H1 (cell line): Measurements from ENCODE around the gene TEX2. TPM values are rescaled to one million over a fixed set of nuclear protein-coding genes. Genes with fewer than 3 reads are reported as not detected.

ENCODE experiments used
- CHD1 ChIP-seq: IDR thresholded peaks from 2 replicates; pipeline ENCODE4 v1.6.1; 2012; ENCODE audit warnings: low read depth, low read length, improper control_type of control experiment
- CHD7 ChIP-seq: fragments of 300-600 bp; sonication (generic); IDR thresholded peaks from 2 replicates; pipeline ENCODE4 v1.7.1; 2012; ENCODE audit warnings: low read length, moderate library complexity, mild to moderate bottlenecking, inconsistent platforms; ENCODE audit not compliant: insufficient replicate concordance
- HDAC6 ChIP-seq: IDR thresholded peaks from one replicate; pipeline ENCODE4 v1.7.1; 2012; ENCODE audit warnings: low read depth, mild to moderate bottlenecking, inconsistent platforms, low read length, moderate library complexity
- JUND ChIP-seq: IDR thresholded peaks from 2 replicates; pipeline ENCODE4 v1.6.1; 2011; ENCODE audit warnings: mild to moderate bottlenecking, improper control_type of control experiment, low read length
- KDM4A ChIP-seq: IDR thresholded peaks from one replicate; pipeline ENCODE4 v1.7.1; 2012; ENCODE audit warnings: low read depth, mild to moderate bottlenecking, moderate library complexity, low read length, inconsistent platforms; ENCODE audit not compliant: severe bottlenecking
- NRF1 ChIP-seq: IDR thresholded peaks from 2 replicates; pipeline ENCODE4 v1.6.1; 2011; ENCODE audit warnings: mild to moderate bottlenecking, low read depth, low read length, improper control_type of control experiment
- POU5F1 ChIP-seq: IDR thresholded peaks from 2 replicates; pipeline ENCODE4 v1.6.1; 2011; ENCODE audit warnings: low read depth, mild to moderate bottlenecking, low read length, moderate library complexity
- SAP30 ChIP-seq: fragments of 300-600 bp; sonication (generic); IDR thresholded peaks from 2 replicates; pipeline ENCODE4 v1.7.1; 2012; ENCODE audit warnings: low read length, moderate library complexity, mild to moderate bottlenecking, inconsistent platforms; ENCODE audit not compliant: insufficient read depth, insufficient replicate concordance
- SIRT6 ChIP-seq: IDR thresholded peaks from one replicate; pipeline ENCODE4 v1.7.1; 2012; ENCODE audit warnings: low read length, inconsistent platforms
- SIX5 ChIP-seq: IDR thresholded peaks from 2 replicates; pipeline ENCODE4 v1.6.1; 2011; ENCODE audit warnings: mild to moderate bottlenecking, low read depth, low read length
- SP1 ChIP-seq: IDR thresholded peaks from 2 replicates; pipeline ENCODE4 v1.6.1; 2011; ENCODE audit warnings: low read depth, low read length
- polyA plus RNA-seq, 7 experiments: library from polyadenylated mRNA; depleted of rRNA in 3 of 7; stranded (reverse) in 5 of 7; unstranded in 2 of 7; fragments of >200 nt in 5 of 7; fragments of 200-250 nt in 2 of 7; gene quantifications; 1 replicate in 5 of 7; 2 replicates in 1 of 7; 4 replicates in 1 of 7; pipeline versions ENCODE4 v1.2.1 to v1.2.3, GENCODE V29; 2011 to 2013; ENCODE audit warnings: missing spikeins in 2 of 7, mixed read lengths in 2 of 7
- total RNA-seq: library from RNA; stranded (reverse); fragmentation: NEBNext Ultra II Directional; extraction: Animal tissue kit (Norgen Biotek cat#: 25700); gene quantifications from 2 replicates; pipeline ENCODE4 v1.2.1, GENCODE V29; 2021

The TEX2 gene
- total and polyA plus RNA-seq, 2 of the 8 experiments (the other 6 are each of a cell fraction or from before 2014, with no cell fraction given): 6.1 to 15.6 TPM

GRCh38 chr17:64154313-64154695 is 108.8 kb downstream of the TEX2 start (continued):
- TF ChIP-seq CHD7: no peak
- no peak for TF ChIP-seq KDM4A
- no peak for TF ChIP-seq CHD1
- TF ChIP-seq HDAC6: no peak
- no peak for TF ChIP-seq SAP30
- no peak for TF ChIP-seq SIX5
- no peak for TF ChIP-seq NRF1
- no peak for TF ChIP-seq SIRT6
- TF ChIP-seq SP1: no peak
- no peak for TF ChIP-seq POU5F1
- TF ChIP-seq JUND: no peak
